ENCODE results near the gene TMEM40.
"Not testable (repeated sequence)": the region's sequence is repeated elsewhere in the genome, so short reads cannot be mapped to it uniquely, and the experiment has no call there.

Gene TMEM40

DNA sequence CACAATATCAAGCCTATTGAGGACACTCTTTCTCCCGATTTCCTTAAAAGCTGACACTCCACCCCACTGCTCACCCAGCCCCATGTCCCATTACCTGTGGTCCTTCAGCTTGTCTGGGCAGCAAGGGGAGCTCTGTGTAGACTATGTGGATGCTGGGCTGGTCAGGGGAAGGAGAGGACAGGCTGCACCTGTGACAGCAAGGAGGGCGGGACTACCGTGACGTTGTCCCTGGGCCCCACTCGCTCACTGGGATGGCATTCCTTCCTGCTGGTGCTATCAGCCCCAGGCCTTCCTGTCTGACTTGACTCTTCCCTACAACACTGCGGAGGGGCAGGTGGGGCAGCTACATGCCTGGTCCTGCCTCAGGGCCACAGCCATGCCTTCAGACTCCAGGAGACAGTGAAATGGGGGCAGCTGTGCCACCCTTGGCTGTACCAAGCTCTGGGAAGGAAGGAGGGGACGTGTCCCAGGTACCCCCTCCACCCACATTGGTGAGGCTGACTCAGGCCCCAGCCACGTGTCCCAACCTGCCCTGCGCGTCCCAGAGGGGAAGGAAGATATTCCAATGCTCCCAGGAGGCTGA lies at the start of gene TMEM40:
TSS of gene TMEM40 (minus strand) at position 163 of the 583 bp plus-strand sequence. CDS start 9,427 bp downstream, outside the sequence.
- FAIRE-seq, result no peak
- no peak for DNase-seq (ENCODE audit: low spot score)

- DNase-seq (ENCODE audit: low spot score) (no peak), FAIRE-seq (no peak)
Measured at GRCh38 chr3:12808587-12808986, 49.5 kb upstream of the TMEM40 start.

GRCh38 chr3:12807601-12808359 lies 48.7 kb upstream of the TMEM40 start:
- DNase-seq (ENCODE audit: low spot score), result no peak
- FAIRE-seq, result no peak

DNA sequence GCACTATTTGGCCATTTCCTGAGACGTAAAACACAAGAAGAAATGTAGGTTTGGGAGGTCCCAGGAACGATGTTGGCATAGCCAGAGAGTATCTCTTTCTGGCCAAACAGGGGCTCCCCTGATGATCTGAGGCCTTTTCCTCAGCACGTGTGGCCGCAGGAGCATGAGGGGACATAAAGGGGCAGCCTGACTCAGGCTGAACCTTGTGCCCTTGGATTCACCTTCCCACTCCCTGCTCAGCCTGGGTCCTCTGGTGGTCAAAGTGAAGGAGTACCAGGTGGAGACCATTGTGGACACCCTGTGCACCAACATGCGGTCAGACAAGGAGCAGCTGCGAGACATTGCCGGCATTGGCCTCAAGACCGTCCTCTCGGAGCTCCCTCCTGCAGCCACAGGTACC lies 48.0 kb upstream of the TMEM40 start:
- no peak for DNase-seq (ENCODE audit: low spot score)
- no peak for FAIRE-seq

- DNase-seq (ENCODE audit: low spot score), result no peak
- FAIRE-seq, result no peak
Measured at GRCh38 chr3:12803371-12803770, 44.3 kb upstream of the TMEM40 start.

- FAIRE-seq (no peak), DNase-seq (ENCODE audit: low spot score) (no peak)
Measured at GRCh38 chr3:12799525-12800440, 40.7 kb upstream of the TMEM40 start.

GRCh38 chr3:12798559-12799179 lies 39.6 kb upstream of the TMEM40 start:
- FAIRE-seq (no peak), DNase-seq (ENCODE audit: low spot score) (no peak)

GRCh38 chr3:12797892-12798558 lies 39.0 kb upstream of the TMEM40 start:
- FAIRE-seq (no peak), DNase-seq (ENCODE audit: low spot score) (no peak)

DNA sequence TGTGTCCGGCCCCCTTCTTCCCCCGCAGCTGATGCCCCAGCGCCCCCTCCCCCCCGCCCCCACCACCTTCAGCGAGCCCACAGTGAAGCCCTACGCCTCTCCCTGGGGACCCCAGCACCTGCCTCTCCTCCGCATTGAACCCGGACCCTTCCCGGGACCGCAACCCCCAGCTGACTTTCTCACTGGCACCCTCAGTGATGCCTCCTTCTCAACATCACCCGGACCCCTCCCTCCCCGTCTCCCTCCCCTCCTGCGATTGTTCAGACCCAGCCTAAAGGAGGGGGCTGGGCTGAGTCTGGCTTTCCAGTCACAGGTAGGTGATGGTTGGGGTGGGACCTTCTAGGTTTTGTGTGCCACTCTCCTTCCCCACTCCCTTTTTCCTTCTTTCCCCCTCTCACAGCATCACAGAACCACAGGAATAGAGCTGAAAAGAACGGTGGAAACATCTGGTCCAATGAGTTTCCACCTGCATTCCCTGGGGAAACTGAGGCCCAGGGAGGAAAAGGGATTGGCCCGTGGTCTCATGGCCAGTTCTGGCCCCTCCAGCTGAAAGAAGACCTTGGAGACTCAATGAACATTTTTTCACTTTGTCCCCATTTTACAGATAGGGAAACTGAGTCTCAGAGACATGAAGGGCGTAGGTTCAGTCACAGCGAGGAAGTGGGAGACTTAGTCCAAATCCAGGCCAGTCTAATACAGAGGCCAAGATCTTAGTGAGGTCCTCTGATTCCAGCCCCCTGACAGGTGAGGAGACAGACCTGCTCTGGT lies 38.2 kb upstream of the TMEM40 start:
- FAIRE-seq (no peak), DNase-seq (ENCODE audit: low spot score) (no peak)

DNA sequence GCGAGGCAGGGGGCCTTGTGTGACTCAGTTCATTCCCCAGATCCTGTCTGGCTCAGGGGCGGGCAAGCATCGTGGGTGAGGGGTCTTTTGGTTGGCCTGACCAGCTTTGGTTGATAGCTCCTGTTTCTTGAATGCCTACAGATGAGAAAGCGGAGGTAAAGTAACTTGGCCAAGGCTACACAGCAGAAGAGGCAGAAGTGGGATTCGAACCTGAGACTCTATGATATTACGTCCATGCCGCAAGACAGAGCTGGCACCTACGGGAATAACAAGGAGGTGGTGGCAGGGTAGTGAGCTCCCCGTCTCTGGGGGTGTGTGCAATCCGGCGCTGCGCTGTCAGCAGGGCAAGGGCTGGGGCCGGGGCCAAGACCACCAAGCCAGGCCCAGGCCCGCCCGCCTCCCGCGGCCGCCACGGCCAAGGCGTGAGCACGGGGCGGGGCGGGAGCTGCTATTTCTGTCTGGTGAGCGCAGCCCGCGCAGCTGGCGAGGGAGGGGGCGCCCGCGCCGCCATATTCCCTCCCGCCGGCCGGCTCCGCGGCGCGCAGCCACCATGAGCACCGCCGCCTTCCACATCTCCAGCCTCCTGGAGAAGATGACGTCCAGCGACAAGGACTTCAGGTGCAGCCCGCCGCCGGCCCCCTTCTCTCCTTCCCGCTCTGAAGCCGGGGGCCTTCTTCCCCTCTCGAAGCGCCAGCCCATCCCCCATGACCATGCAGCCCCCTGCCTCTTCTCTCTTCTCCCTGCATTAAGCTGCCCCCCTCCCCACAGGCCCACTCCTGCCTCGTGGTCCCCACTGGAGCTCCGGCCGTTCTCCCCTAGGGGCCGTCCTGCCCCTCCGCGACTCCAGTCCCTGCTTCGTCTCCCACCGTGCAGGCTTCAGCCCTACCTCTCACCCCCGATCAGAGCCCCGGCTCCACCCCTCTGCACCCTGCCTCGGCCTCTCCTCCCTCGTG lies 37.4 kb upstream of the TMEM40 start, which contains the start of gene CAND2:
TSS of gene CAND2 (plus strand) at position 510 of the 953 bp plus-strand sequence. CDS start at position 551, 41 bp downstream.
- no peak for DNase-seq (ENCODE audit: low spot score)
- FAIRE-seq, result no peak

DNA sequence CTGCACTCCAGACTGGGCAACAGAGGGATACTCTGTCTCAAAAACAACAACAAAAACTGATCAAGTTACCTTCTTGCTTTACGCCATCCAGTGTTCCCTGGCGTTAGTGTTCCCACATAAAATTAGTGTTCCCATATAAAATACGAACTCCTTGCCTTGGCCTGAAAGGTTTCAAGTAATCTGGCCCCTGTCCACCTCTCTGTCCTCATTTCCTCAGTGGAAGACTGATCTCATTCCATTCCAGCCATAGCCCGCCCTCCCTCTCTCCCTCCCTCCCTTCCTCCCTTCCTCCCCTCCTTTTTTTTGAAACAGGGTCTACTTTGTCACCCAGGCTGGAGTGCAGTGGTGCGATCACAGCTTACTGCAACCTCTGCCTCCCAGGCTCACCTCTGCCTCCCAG lies 34.6 kb upstream of the TMEM40 start:
- DNase-seq (ENCODE audit: low spot score), result no peak

GRCh38 chr3:12791430-12791829 lies 32.4 kb upstream of the TMEM40 start:
- FAIRE-seq, result no peak
- DNase-seq (ENCODE audit: low spot score), result no peak

More for the DNA sequence above, 34.6 kb upstream of the TMEM40 start:
- FAIRE-seq, result no peak

GRCh38 chr3:12787967-12788690 lies 29.1 kb upstream of the TMEM40 start:
- not testable (repeated sequence) for DNase-seq (ENCODE audit: low spot score); FAIRE-seq

- DNase-seq (ENCODE audit: low spot score); FAIRE-seq: not testable (repeated sequence)
Measured at GRCh38 chr3:12787346-12787745, 28.3 kb upstream of the TMEM40 start.

- FAIRE-seq, result no peak
- DNase-seq (ENCODE audit: low spot score), result no peak
Measured at GRCh38 chr3:12785096-12785495, 26.0 kb upstream of the TMEM40 start.

- DNase-seq (ENCODE audit: low spot score) (no peak), FAIRE-seq (no peak)
Measured at GRCh38 chr3:12782172-12782815, 23.2 kb upstream of the TMEM40 start.

- DNase-seq (ENCODE audit: low spot score) (no peak), FAIRE-seq (no peak)
Measured at GRCh38 chr3:12780751-12781150, 21.7 kb upstream of the TMEM40 start.

- FAIRE-seq, result no peak
- DNase-seq (ENCODE audit: low spot score), result no peak
Measured at GRCh38 chr3:12777171-12777570, 18.1 kb upstream of the TMEM40 start.
